SK-N-SH (cell line): ENCODE results near the gene AASS.

Experiments
- GABPA ChIP-seq: IDR thresholded peaks from 2 replicates; pipeline ENCODE4 v1.4.0; 2012; ENCODE audit warnings: low read depth, mild to moderate bottlenecking
- TAF1 ChIP-seq: IDR thresholded peaks from 2 replicates; pipeline ENCODE4 v1.6.1; 2012; ENCODE audit warnings: low read depth, mild to moderate bottlenecking, low read length, moderate library complexity, borderline replicate concordance
- TF ChIP-seq, protein P1 (sequence below): fragments of 200-600 bp; sonication (generic); IDR thresholded peaks from 2 replicates; pipeline ENCODE4 v1.6.1; 2017; ENCODE audit warnings: antibody characterized with exemption, mild to moderate bottlenecking, moderate library complexity

DNA sequence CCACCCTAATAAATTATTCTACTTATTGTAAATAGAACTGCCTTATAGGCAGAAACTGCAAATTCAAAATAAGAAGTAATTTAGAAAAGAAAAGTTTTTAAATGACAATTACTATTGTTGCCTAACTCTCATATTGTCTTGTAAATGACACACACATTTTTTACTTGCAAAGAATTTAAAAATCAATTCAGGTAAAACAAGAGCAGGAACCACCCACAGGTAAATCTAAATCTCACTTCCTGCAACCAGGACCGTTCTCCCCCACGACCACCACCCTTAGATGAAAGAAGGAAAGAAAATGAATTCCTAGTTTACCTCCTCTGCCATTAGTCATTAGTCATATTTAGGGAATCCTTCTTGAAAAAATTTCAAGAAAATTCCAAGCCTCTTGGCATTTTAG is 4.8 kb upstream of the AASS start:
- TF ChIP-seq GABPA, result no peak
- no peak for TF ChIP-seq TAF1
- TF ChIP-seq, protein P1, sequence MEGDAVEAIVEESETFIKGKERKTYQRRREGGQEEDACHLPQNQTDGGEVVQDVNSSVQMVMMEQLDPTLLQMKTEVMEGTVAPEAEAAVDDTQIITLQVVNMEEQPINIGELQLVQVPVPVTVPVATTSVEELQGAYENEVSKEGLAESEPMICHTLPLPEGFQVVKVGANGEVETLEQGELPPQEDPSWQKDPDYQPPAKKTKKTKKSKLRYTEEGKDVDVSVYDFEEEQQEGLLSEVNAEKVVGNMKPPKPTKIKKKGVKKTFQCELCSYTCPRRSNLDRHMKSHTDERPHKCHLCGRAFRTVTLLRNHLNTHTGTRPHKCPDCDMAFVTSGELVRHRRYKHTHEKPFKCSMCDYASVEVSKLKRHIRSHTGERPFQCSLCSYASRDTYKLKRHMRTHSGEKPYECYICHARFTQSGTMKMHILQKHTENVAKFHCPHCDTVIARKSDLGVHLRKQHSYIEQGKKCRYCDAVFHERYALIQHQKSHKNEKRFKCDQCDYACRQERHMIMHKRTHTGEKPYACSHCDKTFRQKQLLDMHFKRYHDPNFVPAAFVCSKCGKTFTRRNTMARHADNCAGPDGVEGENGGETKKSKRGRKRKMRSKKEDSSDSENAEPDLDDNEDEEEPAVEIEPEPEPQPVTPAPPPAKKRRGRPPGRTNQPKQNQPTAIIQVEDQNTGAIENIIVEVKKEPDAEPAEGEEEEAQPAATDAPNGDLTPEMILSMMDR, result no peak
